ENCODE data around the gene MTREX.
A peak's percentile ranks its signal among the peaks of the same experiment; 100 is the strongest.

Gene MTREX

DNA sequence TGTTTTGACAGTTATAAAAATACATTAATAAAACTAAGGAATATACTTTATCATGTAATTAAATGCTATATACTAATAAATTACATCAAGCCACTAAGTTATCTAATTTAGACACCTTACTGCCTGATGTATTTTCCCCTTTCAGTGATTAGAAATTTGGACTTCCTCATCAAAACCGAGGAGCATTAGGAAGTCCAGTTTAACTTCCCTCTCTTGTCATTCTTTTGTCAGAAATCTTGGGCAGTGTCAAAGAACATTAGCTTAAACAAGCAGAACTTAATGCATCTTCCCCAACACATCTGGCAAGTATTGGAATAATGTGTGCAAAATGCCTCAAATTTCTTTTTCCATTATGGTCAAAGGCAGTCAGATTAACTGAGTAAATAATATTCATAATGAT, 145.4 kb downstream of the MTREX start:
- no peak overlapping the region for H3K27ac ChIP-seq

GRCh38 chr5:55454282-55454681, 146.5 kb downstream of the MTREX start:
- H3K27ac ChIP-seq: no peak overlapping the region
- TF ChIP-seq, protein P1, sequence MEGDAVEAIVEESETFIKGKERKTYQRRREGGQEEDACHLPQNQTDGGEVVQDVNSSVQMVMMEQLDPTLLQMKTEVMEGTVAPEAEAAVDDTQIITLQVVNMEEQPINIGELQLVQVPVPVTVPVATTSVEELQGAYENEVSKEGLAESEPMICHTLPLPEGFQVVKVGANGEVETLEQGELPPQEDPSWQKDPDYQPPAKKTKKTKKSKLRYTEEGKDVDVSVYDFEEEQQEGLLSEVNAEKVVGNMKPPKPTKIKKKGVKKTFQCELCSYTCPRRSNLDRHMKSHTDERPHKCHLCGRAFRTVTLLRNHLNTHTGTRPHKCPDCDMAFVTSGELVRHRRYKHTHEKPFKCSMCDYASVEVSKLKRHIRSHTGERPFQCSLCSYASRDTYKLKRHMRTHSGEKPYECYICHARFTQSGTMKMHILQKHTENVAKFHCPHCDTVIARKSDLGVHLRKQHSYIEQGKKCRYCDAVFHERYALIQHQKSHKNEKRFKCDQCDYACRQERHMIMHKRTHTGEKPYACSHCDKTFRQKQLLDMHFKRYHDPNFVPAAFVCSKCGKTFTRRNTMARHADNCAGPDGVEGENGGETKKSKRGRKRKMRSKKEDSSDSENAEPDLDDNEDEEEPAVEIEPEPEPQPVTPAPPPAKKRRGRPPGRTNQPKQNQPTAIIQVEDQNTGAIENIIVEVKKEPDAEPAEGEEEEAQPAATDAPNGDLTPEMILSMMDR (conservative IDR thresholded peaks at IDR 0.05): no peak
- no peak for TF ChIP-seq ZFX (IDR thresholded peaks at IDR 0.05)

More for the DNA sequence above, 145.4 kb downstream of the MTREX start:
- TF ChIP-seq ZFX (IDR thresholded peaks at IDR 0.05): no peak
- TF ChIP-seq, protein P1 (conservative IDR thresholded peaks at IDR 0.05): no peak

- H3K27ac ChIP-seq: no peak overlapping the region
- no peak for TF ChIP-seq ZFX (IDR thresholded peaks at IDR 0.05)
- TF ChIP-seq, protein P1 (conservative IDR thresholded peaks at IDR 0.05): no peak
Measured at GRCh38 chr5:55456216-55456895, 148.6 kb downstream of the MTREX start.

GRCh38 chr5:55459572-55459971, 151.8 kb downstream of the MTREX start:
- TF ChIP-seq, protein P1 (conservative IDR thresholded peaks at IDR 0.05): no peak
- TF ChIP-seq ZFX (IDR thresholded peaks at IDR 0.05): no peak
- H3K27ac ChIP-seq: no peak overlapping the region

GRCh38 chr5:55463613-55464012, 155.8 kb downstream of the MTREX start:
- H3K27ac ChIP-seq: no peak overlapping the region
- no peak for TF ChIP-seq ZFX (IDR thresholded peaks at IDR 0.05)
- TF ChIP-seq, protein P1 (conservative IDR thresholded peaks at IDR 0.05): no peak

GRCh38 chr5:55467862-55468551, 160.2 kb downstream of the MTREX start:
- peak overlapping the region; percentile 29; the same call in 1 of the 2 replicates for H3K27ac ChIP-seq
- TF ChIP-seq ZFX (IDR thresholded peaks at IDR 0.05): no peak
- TF ChIP-seq, protein P1 (conservative IDR thresholded peaks at IDR 0.05): no peak

DNA sequence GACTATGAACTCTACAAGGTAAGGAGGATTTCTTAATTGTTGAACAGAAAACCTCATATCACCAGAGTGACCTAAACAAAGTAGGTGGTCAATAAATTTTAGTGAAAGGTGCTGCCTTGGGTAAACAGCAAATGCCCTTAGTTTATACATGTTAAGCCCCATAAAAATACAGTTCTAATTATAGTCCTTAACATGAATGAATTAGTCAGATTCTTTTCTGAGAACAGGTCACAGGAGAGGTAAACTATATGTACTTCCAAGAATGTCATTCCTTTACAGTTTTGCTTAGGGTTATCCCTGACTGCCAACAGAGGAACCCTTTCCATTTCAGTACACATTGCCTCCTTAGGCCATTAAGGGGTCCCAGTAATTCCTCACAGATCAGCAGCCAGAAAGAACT, 162.1 kb downstream of the MTREX start:
- TF ChIP-seq, protein P1 (conservative IDR thresholded peaks at IDR 0.05): no peak
- TF ChIP-seq ZFX (IDR thresholded peaks at IDR 0.05): no peak
- H3K27ac ChIP-seq: no peak overlapping the region

Measured in C4-2B (cell line).